Endothelial cell (in vitro differentiated cells): ENCODE measurements around the gene HLCS. TPM values are rescaled to one million over a fixed set of nuclear protein-coding genes. Genes with fewer than 3 reads are reported as not detected.

Experiments used
- DNase-seq: peaks from one replicate; pipeline ENCODE4 v3.0.0; 2021; ENCODE audit warnings: low spot score
- H3K27ac Mint-ChIP-seq: one replicate; pipeline ENCODE4 v1.8.0; 2021; ENCODE audit warnings: mixed read lengths, inconsistent platforms; ENCODE audit not compliant: unreplicated experiment
- H3K27me3 Mint-ChIP-seq: one replicate; pipeline ENCODE4 v1.8.0; 2021; ENCODE audit warnings: mild to moderate bottlenecking, moderate library complexity, mixed read lengths, inconsistent platforms; ENCODE audit not compliant: unreplicated experiment
- H3K36me3 Mint-ChIP-seq: one replicate; pipeline ENCODE4 v1.8.0; 2021; ENCODE audit warnings: mild to moderate bottlenecking, low read depth, mixed read lengths, inconsistent platforms; ENCODE audit not compliant: unreplicated experiment
- H3K4me1 Mint-ChIP-seq: one replicate; pipeline ENCODE4 v1.8.0; 2021; ENCODE audit warnings: mild to moderate bottlenecking, mixed read lengths, inconsistent platforms; ENCODE audit not compliant: unreplicated experiment
- H3K4me3 Mint-ChIP-seq: one replicate; pipeline ENCODE4 v1.8.0; 2021; ENCODE audit warnings: mild to moderate bottlenecking, mixed read lengths, inconsistent platforms; ENCODE audit not compliant: unreplicated experiment
- H3K9me3 Mint-ChIP-seq: one replicate; pipeline ENCODE4 v1.8.0; 2021; ENCODE audit warnings: mixed read lengths, inconsistent platforms; ENCODE audit not compliant: unreplicated experiment
- CTCF ChIP-seq: fragments of 200-600 bp; sonication (generic); IDR thresholded peaks from one replicate; pipeline ENCODE4 v1.5.0; 2021; ENCODE audit warnings: antibody characterized with exemption; ENCODE audit not compliant: unreplicated experiment
- total RNA-seq: library from RNA; stranded (reverse); fragmentation: NEBNext Ultra II Directional; extraction: Animal tissue kit (Norgen Biotek cat#: 25700); gene quantifications from one replicate; pipeline ENCODE4 v1.2.1, GENCODE V29; 2021; ENCODE audit not compliant: unreplicated experiment

The HLCS gene
- total RNA-seq, 1 donor from 2014 or later, result 97.4 TPM

GRCh38 chr21:36788120-36788638 lies 178.3 kb downstream of the HLCS start:
- Mint-ChIP-seq H3K9me3 (no peaks in the 10 kb centered on the region), H3K4me3 (no peak overlapping the region), H3K4me1 (peaks cover 26% of the 10 kb centered on the region), H3K27me3 (peaks cover 5% of the 10 kb centered on the region), H3K27ac (no peak overlapping the region), H3K36me3 (peaks cover 15% of the 10 kb centered on the region)
- no peak for TF ChIP-seq CTCF
- no peak for DNase-seq

GRCh38 chr21:36786186-36786585 lies 180.3 kb downstream of the HLCS start:
- Mint-ChIP-seq H3K27ac (no peak overlapping the region), H3K36me3 (peaks cover 16% of the 10 kb centered on the region)

GRCh38 chr21:36785615-36786014 lies 180.9 kb downstream of the HLCS start:
- no peak for DNase-seq
- H3K4me1 Mint-ChIP-seq, result peaks cover 21% of the 10 kb centered on the region
- no peak overlapping the region for H3K27ac Mint-ChIP-seq
- peaks cover 16% of the 10 kb centered on the region for H3K36me3 Mint-ChIP-seq
- H3K9me3 Mint-ChIP-seq, result no peaks in the 10 kb centered on the region
- peaks cover 3% of the 10 kb centered on the region for H3K27me3 Mint-ChIP-seq
- no peak overlapping the region for H3K4me3 Mint-ChIP-seq
- TF ChIP-seq CTCF, result no peak

More at GRCh38 chr21:36786186-36786585, 180.3 kb downstream of the HLCS start:
- H3K9me3 Mint-ChIP-seq, result no peaks in the 10 kb centered on the region
- peaks cover 26% of the 10 kb centered on the region for H3K4me1 Mint-ChIP-seq
- no peak for TF ChIP-seq CTCF
- DNase-seq, result no peak
- H3K4me3 Mint-ChIP-seq, result no peak overlapping the region
- H3K27me3 Mint-ChIP-seq, result peaks cover 3% of the 10 kb centered on the region

GRCh38 chr21:36784947-36785346 lies 181.5 kb downstream of the HLCS start:
- peaks cover 21% of the 10 kb centered on the region for H3K36me3 Mint-ChIP-seq
- no peaks in the 10 kb centered on the region for H3K9me3 Mint-ChIP-seq
- H3K4me3 Mint-ChIP-seq, result no peak overlapping the region
- no peak for TF ChIP-seq CTCF
- peaks cover 3% of the 10 kb centered on the region for H3K27me3 Mint-ChIP-seq
- no peak for DNase-seq
- H3K27ac Mint-ChIP-seq, result no peak overlapping the region
- peaks cover 19% of the 10 kb centered on the region for H3K4me1 Mint-ChIP-seq

GRCh38 chr21:36783612-36784374 lies 182.7 kb downstream of the HLCS start:
- peaks cover 22% of the 10 kb centered on the region for H3K4me1 Mint-ChIP-seq
- peaks cover 3% of the 10 kb centered on the region for H3K27me3 Mint-ChIP-seq
- no peaks in the 10 kb centered on the region for H3K9me3 Mint-ChIP-seq
- H3K36me3 Mint-ChIP-seq, result peaks cover 26% of the 10 kb centered on the region
- DNase-seq, result no peak
- H3K4me3 Mint-ChIP-seq, result no peak overlapping the region
- TF ChIP-seq CTCF, result no peak
- no peak overlapping the region for H3K27ac Mint-ChIP-seq
